B cell (primary cell): Measurements from ENCODE around the gene LRRC32.

ENCODE experiments used
- CTCF ChIP-seq: fragments of 200-600 bp; IDR thresholded peaks from one replicate; pipeline ENCODE4 v1.8.0; 2022; ENCODE audit warnings: antibody characterized with exemption, mild to moderate bottlenecking
- EZH2 ChIP-seq: IDR thresholded peaks from 2 replicates; pipeline ENCODE4 v1.6.1; 2012; ENCODE audit warnings: borderline replicate concordance, low read depth, mild to moderate bottlenecking, moderate library complexity, low read length; ENCODE audit not compliant: insufficient read depth, poor library complexity, severe bottlenecking

- TF ChIP-seq CTCF = peak; percentile 54
- TF ChIP-seq EZH2 = no peak
These were observed 59.6 kb downstream of the LRRC32 start for GRCh38 chr11:76610871-76611475.
